NCI-H748 treated with DMSO at 0.1 percent for 48 hours (cell line): ENCODE measurements around the gene COL24A1.
"Not testable (repeated sequence)": the region's sequence is repeated elsewhere in the genome, so short reads cannot be mapped to it uniquely, and the experiment has no call there.

Experiments
- DNase-seq: peaks from one replicate; lab custom pipeline; 2025; lab: John Stamatoyannopoulos, UW

COL24A1 gene

GRCh38 chr1:85991261-85991660 is 165.3 kb downstream of the COL24A1 start:
- no peak for DNase-seq

GRCh38 chr1:85984636-85985035 is 171.9 kb downstream of the COL24A1 start:
- DNase-seq, result no peak

- DNase-seq, result no peak
Observed at GRCh38 chr1:85983316-85983715, 173.3 kb downstream of the COL24A1 start.

GRCh38 chr1:85976516-85977205 is 179.9 kb downstream of the COL24A1 start:
- no peak for DNase-seq

GRCh38 chr1:85975912-85976371 is 180.6 kb downstream of the COL24A1 start:
- DNase-seq, result peak; percentile 28

GRCh38 chr1:85962457-85962856 is 194.1 kb downstream of the COL24A1 start:
- no peak for DNase-seq

GRCh38 chr1:85957760-85958159 is 198.8 kb downstream of the COL24A1 start:
- no peak for DNase-seq

GRCh38 chr1:85955218-85955617 is 201.4 kb downstream of the COL24A1 start:
- DNase-seq, result not testable (repeated sequence)

GRCh38 chr1:85952460-85952859 is 204.1 kb downstream of the COL24A1 start:
- peak; percentile 46 for DNase-seq

GRCh38 chr1:85947186-85947585 is 209.4 kb downstream of the COL24A1 start:
- no peak for DNase-seq

- no peak for DNase-seq
Observed at GRCh38 chr1:85943945-85944344, 212.6 kb downstream of the COL24A1 start.

- no peak for DNase-seq
Observed at GRCh38 chr1:85943526-85943925, 213.0 kb downstream of the COL24A1 start.

- no peak for DNase-seq
Observed at GRCh38 chr1:85940656-85941306, 215.8 kb downstream of the COL24A1 start.

GRCh38 chr1:85938829-85939228 is 217.7 kb downstream of the COL24A1 start:
- DNase-seq, result no peak

GRCh38 chr1:85936470-85936869 is 220.1 kb downstream of the COL24A1 start:
- DNase-seq, result no peak

GRCh38 chr1:85936057-85936456 is 220.5 kb downstream of the COL24A1 start:
- no peak for DNase-seq

GRCh38 chr1:85935234-85935633 is 221.3 kb downstream of the COL24A1 start:
- no peak for DNase-seq

GRCh38 chr1:85934516-85934915 is 222.1 kb downstream of the COL24A1 start:
- DNase-seq, result no peak

- no peak for DNase-seq
Observed at GRCh38 chr1:85933961-85934360, 222.6 kb downstream of the COL24A1 start.

- DNase-seq, result no peak
Observed at GRCh38 chr1:85911742-85912141, 244.8 kb downstream of the COL24A1 start.

GRCh38 chr1:85900921-85901320 is 255.7 kb downstream of the COL24A1 start:
- DNase-seq, result no peak

GRCh38 chr1:85898861-85899260 is 257.7 kb downstream of the COL24A1 start:
- no peak for DNase-seq

GRCh38 chr1:85894651-85895050 is 261.9 kb downstream of the COL24A1 start:
- peak; percentile 11 for DNase-seq

- DNase-seq, result no peak
Observed at GRCh38 chr1:85892366-85892765, 264.2 kb downstream of the COL24A1 start.
